Metanephros (tissue), 2 donors: ENCODE results near the gene FRS2. TPM values are rescaled to one million over a fixed set of nuclear protein-coding genes. Genes with fewer than 3 reads are reported as not detected.

Source experiments
- small RNA-seq: library from RNA; depleted of rRNA; stranded (forward); fragments of <200 nt; gene quantifications from one replicate; pipeline ENCODE3, GENCODE V24; 2014; ENCODE audit warnings: low replicate concordance
- total RNA-seq: library from RNA; depleted of rRNA; stranded (reverse); fragments of >200 nt; gene quantifications from one replicate; pipeline ENCODE4 v1.2.3, GENCODE V29; 2014

Gene FRS2
- 65.5 TPM for total RNA-seq

GRCh38 chr12:69470189-69471075, at the start of gene FRS2:
Gene FRS2, plus strand, starts transcription at chr12:69470388. Its CDS starts 98,643 bp downstream, at chr12:69569031.

GRCh38 chr12:69585189-69586062, 115.2 kb downstream of the FRS2 start, which contains the start of gene CCT2:
Gene CCT2, plus strand, starts transcription at chr12:69585459. Its CDS starts 63 bp downstream, at chr12:69585522.

GRCh38 chr12:69610729-69611128, 140.5 kb downstream of the FRS2 start, which contains the start of gene LRRC10:
Gene LRRC10, minus strand, starts transcription at chr12:69610907. Its CDS starts 69 bp downstream, at chr12:69610838.

Small RNAs within 50 kb of the gene (small RNA-seq; reads per million reads assigned to genes)
- gene MIR3913-1: 1.9 reads per million, percentile 89 among the genes with 10 or more reads in this experiment

Other genes with a start within 250 kb of the FRS2 start
- gene CPSF6, start 230.8 kb upstream of the FRS2 start, total RNA-seq: 72.1 TPM
- 115 TPM for gene LYZ, start 122.0 kb upstream of the FRS2 start, total RNA-seq
- 26.2 TPM for gene YEATS4, start 110.6 kb upstream of the FRS2 start, total RNA-seq
- 146 TPM for gene CCT2, start 115.1 kb downstream of the FRS2 start, total RNA-seq
- not detected for gene LRRC10, start 140.5 kb downstream of the FRS2 start, total RNA-seq
- gene BEST3, start 228.9 kb downstream of the FRS2 start, total RNA-seq: 14.2 TPM